Aorta (tissue), 5 donors: Measurements from ENCODE around the gene C11orf24. TPM values are rescaled to one million over a fixed set of nuclear protein-coding genes. Genes with fewer than 3 reads are reported as not detected.

ENCODE experiments used
- ATAC-seq: fragments of 200-7000 bp; cut with Tn5 transposase; one replicate; pipeline ENCODE4 v1.9.1; 2022; ENCODE audit warnings: moderate library complexity; ENCODE audit not compliant: low FRiP score
- DNase-seq, 2 donors: peaks; one replicate each; pipeline ENCODE4 v3.0.0-alpha.2; 2020
- H3K27ac ChIP-seq, 2 donors: one replicate each; pipeline ENCODE4 v1.5.1; 2013; ENCODE audit warnings: low read length in 2 of 2, mild to moderate bottlenecking in 2 of 2, moderate library complexity in 2 of 2, control low read depth in 1 of 2, inconsistent platforms in 1 of 2, low read depth in 1 of 2
- H3K27me3 ChIP-seq, 2 donors: one replicate each; pipeline ENCODE4 v1.6.1; 2013; ENCODE audit warnings: control low read depth in 1 of 2, low read length in 1 of 2, mild to moderate bottlenecking in 1 of 2, moderate library complexity in 1 of 2; ENCODE audit not compliant: insufficient read depth in 2 of 2, control insufficient read depth in 1 of 2
- H3K36me3 ChIP-seq, 2 donors: one replicate each; pipeline ENCODE4 v1.6.1; 2013; ENCODE audit warnings: control low read depth in 1 of 2, low read length in 1 of 2, mild to moderate bottlenecking in 1 of 2; ENCODE audit not compliant: insufficient read depth in 2 of 2, control insufficient read depth in 1 of 2
- H3K4me1 ChIP-seq, 2 donors: one replicate each; pipeline ENCODE4 v1.6.1; 2013; ENCODE audit warnings: low read length in 2 of 2, control low read depth in 1 of 2, mild to moderate bottlenecking in 1 of 2, moderate library complexity in 1 of 2; ENCODE audit not compliant: insufficient read depth in 2 of 2, control insufficient read depth in 1 of 2
- H3K4me3 ChIP-seq, 2 donors: one replicate each; pipeline ENCODE4 v1.5.1; 2013; ENCODE audit warnings: low read length in 2 of 2, control low read depth in 1 of 2, mild to moderate bottlenecking in 1 of 2
- H3K9me3 ChIP-seq: one replicate; pipeline ENCODE4 v1.6.1; 2013; ENCODE audit warnings: mild to moderate bottlenecking, low read length; ENCODE audit not compliant: control insufficient read depth
- WGBS, 2 donors: extraction: QIAGEN DNeasy Blood & Tissue Kit; methylation state at CpG; one replicate each; pipeline ENCODE4 v1.1.7; 2013; 5-methylcytosine and 5-hydroxymethylcytosine counted together
- intact Hi-C, 2 donors: fragments of 100-400 bp; cut with DNase I; formaldehyde crosslinking; loops; one replicate each; pipeline versions ENCODE4 v1.14.2 to v1.15.0; 2022
- polyA plus RNA-seq, 2 donors: library from polyadenylated mRNA; stranded (reverse); fragments of 200-250 nt; gene quantifications; one replicate each; pipeline ENCODE4 v1.2.3, GENCODE V29; 2013
- total RNA-seq, 2 donors: library from RNA; stranded (reverse); fragmentation: NEBNext Ultra II Directional; extraction: Animal tissue kit (Norgen Biotek cat#: 25700); gene quantifications; one replicate each; pipeline ENCODE4 v1.2.1, GENCODE V29; 2021
- donor health status: healthy with polysubstance abuse.
- donor health status: Bipolar disorder and iron deficiency.
- donor health status: DM: no; HTN: no; CAD: no.
- donor health status: DM: no; HTN: no; CAD: no.
- donor health status: DM: yes; HTN: yes; CAD: no.

The C11orf24 gene
- total and polyA plus RNA-seq, 4 donors: 37.7 to 65.5 (median 44.0) TPM

DNA sequence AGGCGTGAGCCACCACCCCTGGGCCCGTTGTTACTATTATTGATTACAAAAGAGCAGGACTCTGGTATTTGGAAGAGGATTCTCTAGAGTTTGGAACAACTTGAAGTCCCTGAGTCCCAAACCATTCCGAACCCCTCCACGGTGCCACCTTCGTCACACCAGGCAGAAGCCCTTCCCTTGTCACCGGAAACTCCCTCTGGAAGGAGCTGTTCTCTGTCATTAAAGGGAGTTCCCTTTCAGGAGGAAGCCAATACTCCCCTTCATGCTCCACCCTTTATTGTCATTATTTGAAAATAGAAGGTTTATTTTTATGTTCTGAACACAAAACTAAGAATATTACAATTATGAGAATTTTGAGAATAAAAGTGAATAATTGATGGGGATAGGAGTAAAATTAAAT, 5.1 kb upstream of the C11orf24 start:
- Histone ChIP-seq H3K27ac (no peak overlapping the region), H3K4me3 (no peak overlapping the region), H3K9me3 (no peaks in the 10 kb centered on the region), H3K27me3 (no peaks in the 10 kb centered on the region), H3K36me3 (no peaks in the 10 kb centered on the region), H3K4me1 (no peaks in the 10 kb centered on the region)
- intact Hi-C loops: loop anchor here in 1 of 2 donors (10.0 kb wide), 1 partner anchor 62 kb away; the partner anchor contains the start of gene KMT5B
- no peak for ATAC-seq
- DNase-seq: no peak
- 93 to 94% methylated on average over 6 of the region's 6 CpGs for WGBS, 2 donors

DNA sequence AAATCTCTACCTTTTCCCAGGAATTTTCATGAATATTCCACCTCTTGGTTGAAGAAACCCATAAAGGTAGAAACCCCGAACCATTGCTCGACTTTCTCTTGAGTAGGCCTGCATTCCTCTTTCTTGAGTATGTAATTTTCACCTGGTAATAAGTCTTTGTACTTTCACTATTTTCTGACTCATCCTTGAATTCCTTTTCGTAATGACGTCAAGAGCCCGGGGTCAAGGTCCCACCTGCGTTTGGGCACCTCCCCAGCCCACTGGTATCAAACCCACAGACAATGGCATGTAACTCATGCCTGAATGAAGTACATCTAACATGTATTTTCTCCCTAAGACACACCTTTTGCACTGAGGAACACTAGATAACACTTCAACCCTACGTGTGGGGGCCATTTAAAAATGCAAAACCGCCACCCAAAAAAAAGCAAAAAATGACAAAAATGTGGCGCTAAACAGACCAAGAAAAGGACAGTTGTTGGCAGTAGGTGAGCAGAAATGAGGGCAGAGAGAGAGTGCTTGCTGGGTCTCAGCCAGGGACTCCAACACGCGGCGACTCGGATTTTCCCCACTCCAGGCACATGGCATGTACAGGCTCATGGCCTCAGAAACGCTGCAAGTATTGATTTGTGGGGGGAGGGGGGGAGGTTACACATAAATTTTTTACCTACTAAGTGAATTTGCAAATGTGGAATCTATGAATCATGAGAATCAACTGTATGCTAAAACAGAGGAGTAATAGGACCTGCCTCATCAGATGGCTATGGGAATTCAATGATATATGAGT, 4.1 kb upstream of the C11orf24 start:
- H3K4me1 ChIP-seq: no peaks in the 10 kb centered on the region
- DNase-seq (no peak), ATAC-seq (no peak)
- H3K4me3 ChIP-seq: no peak overlapping the region
- intact Hi-C loops: loop anchor here in 1 of 2 donors (10.0 kb wide), 1 partner anchor 61 kb away; the partner anchor contains the start of gene KMT5B
- 88 to 89% methylated on average over 14 of the region's 14 CpGs for WGBS, 2 donors
- no peaks in the 10 kb centered on the region for H3K9me3 ChIP-seq
- H3K27ac ChIP-seq: no peak overlapping the region
- H3K27me3 ChIP-seq: no peaks in the 10 kb centered on the region
- no peaks in the 10 kb centered on the region for H3K36me3 ChIP-seq

- intact Hi-C loops: loop anchor here (5.0 to 10.0 kb wide), 2 partner anchors 38 to 60 kb away; partner anchors contain the start of genes LRP5 (in 2 of the 2) and KMT5B (in 1 of the 2)
- DNase-seq: no peak
- Histone ChIP-seq H3K4me3 (no peak overlapping the region), H3K36me3 (no peaks in the 10 kb centered on the region), H3K9me3 (no peaks in the 10 kb centered on the region), H3K4me1 (peaks cover 0 to 2% of the 10 kb centered on the region in 2 donors), H3K27me3 (no peaks in the 10 kb centered on the region), H3K27ac (no peak overlapping the region)
- ATAC-seq: no peak
- WGBS, 2 donors: 80 to 85% methylated on average over 1 of the region's 1 CpG
These were observed 2.5 kb upstream of the C11orf24 start for GRCh38 chr11:68274306-68274705.

- H3K27ac ChIP-seq: no peak overlapping the region
- WGBS, 2 donors: 96% methylated on average over 21 of the region's 21 CpGs
These were observed 1.4 kb upstream of the C11orf24 start for GRCh38 chr11:68273026-68273738.

DNA sequence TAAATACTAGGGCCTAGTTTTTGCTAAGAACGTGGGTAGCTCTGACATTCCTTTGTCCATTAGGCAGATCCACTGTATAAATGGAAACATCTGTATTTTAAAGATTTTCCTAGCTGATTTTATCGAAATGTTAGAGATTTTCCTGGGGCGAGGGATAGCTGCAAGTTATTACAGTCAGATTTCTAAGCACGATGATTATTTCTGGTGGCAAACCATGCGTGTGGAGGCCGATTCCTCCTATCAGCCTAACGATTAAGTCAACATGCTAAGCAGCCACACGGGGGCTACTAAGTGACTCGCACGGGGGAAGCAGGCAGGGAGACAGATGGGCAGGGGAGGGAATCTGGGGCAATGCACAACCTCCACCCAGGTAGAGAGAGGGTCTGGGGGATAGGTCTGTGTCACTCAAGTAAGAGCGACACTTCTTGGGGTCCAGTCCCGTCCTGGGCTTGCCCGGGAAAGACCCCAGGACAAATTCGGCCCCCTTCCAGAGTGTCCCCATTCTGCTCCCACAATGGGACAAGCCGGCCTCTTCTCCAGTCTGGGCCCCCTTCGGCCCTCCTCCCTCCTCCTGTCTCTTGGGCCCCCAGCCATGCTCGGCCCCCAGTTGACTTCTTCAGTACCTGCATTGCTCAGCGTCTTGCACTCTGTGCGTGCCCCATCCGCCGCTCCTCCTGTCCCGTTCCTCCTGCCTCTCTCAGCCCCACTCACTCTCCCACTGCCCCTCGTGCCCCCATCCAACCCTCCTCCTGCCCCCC, 571 bp downstream of the C11orf24 start:
- Histone ChIP-seq H3K4me1 (peaks cover 0 to 3% of the 10 kb centered on the region in 2 donors), H3K27me3 (no peaks in the 10 kb centered on the region), H3K36me3 (peaks cover 0 to 4% of the 10 kb centered on the region in 2 donors), H3K9me3 (no peaks in the 10 kb centered on the region), H3K4me3 (peak overlapping the region; percentile 75 to 79), H3K27ac (peak overlapping the region; percentile 74 to 90)
- peak in 1 of 2 donors; percentile 76 for DNase-seq
- ATAC-seq: peak; percentile 59
- WGBS, 2 donors: 0 to 1% methylated on average over 23 of the region's 23 CpGs
- intact Hi-C loops: loop anchor here (1.0 to 10.0 kb wide), 3 partner anchors 41 to 113 kb away; partner anchors contain the start of genes LRP5 (in 2 of the 2) and KMT5B (in 1 of the 2)

More at GRCh38 chr11:68273026-68273738, 1.4 kb upstream of the C11orf24 start:
- Histone ChIP-seq H3K4me3 (no peak overlapping the region), H3K4me1 (peaks cover 0 to 3% of the 10 kb centered on the region in 2 donors), H3K27me3 (no peaks in the 10 kb centered on the region), H3K9me3 (no peaks in the 10 kb centered on the region), H3K36me3 (no peaks in the 10 kb centered on the region)
- ATAC-seq: no peak
- intact Hi-C loops: loop anchor here (5.0 to 10.0 kb wide), 2 partner anchors 39 to 58 kb away; partner anchors contain the start of genes LRP5 (in 2 of the 2) and KMT5B (in 1 of the 2)
- DNase-seq: no peak

- H3K27ac ChIP-seq: peak overlapping the region in 1 of 2 donors; percentile 77
- DNase-seq: no peak
- peak overlapping the region in 1 of 2 donors; percentile 75 for H3K4me3 ChIP-seq
- 41 to 61% methylated on average over 8 of the region's 8 CpGs for WGBS, 2 donors
- H3K36me3 ChIP-seq: peaks cover 0 to 5% of the 10 kb centered on the region in 2 donors
- ATAC-seq: no peak
- intact Hi-C loops: loop anchor here (1.0 to 10.0 kb wide), 3 partner anchors 42 to 114 kb away; partner anchors contain the start of genes LRP5 (in 2 of the 2) and KMT5B (in 1 of the 2)
- no peaks in the 10 kb centered on the region for H3K9me3 ChIP-seq
- H3K4me1 ChIP-seq: peaks cover 0 to 3% of the 10 kb centered on the region in 2 donors
- H3K27me3 ChIP-seq: no peaks in the 10 kb centered on the region
These were observed 1.4 kb downstream of the C11orf24 start for GRCh38 chr11:68270196-68271022.

GRCh38 chr11:68269414-68270081, 2.2 kb downstream of the C11orf24 start:
- intact Hi-C loops: loop anchor here (5.0 to 10.0 kb wide), 2 partner anchors 43 to 55 kb away; partner anchors contain the start of genes LRP5 (in 2 of the 2) and KMT5B (in 1 of the 2)
- H3K4me1 ChIP-seq: peaks cover 0 to 3% of the 10 kb centered on the region in 2 donors
- ATAC-seq (no peak), DNase-seq (no peak)
- H3K36me3 ChIP-seq: peaks cover 0 to 5% of the 10 kb centered on the region in 2 donors
- no peaks in the 10 kb centered on the region for H3K27me3 ChIP-seq
- 27 to 32% methylated on average over 10 of the region's 10 CpGs for WGBS, 2 donors
- no peaks in the 10 kb centered on the region for H3K9me3 ChIP-seq
- peak overlapping the region in 1 of 2 donors; percentile 62 for H3K27ac ChIP-seq
- H3K4me3 ChIP-seq: no peak overlapping the region
